C4-2B (cell line): ENCODE results near the gene ITPR2.
"Not testable (repeated sequence)": the region's sequence is repeated elsewhere in the genome, so short reads cannot be mapped to it uniquely, and the experiment has no call there.

Experiments
- H3K27ac ChIP-seq: fragments of 450-650 bp; 2 replicates; pipeline ENCODE4 v1.5.1; 2017
- CTCF ChIP-seq: fragments of 450-650 bp; conservative IDR thresholded peaks from 2 replicates; pipeline ENCODE4 v1.5.1; 2017; ENCODE audit warnings: mild to moderate bottlenecking
- ZFX ChIP-seq: fragments of 450-650 bp; IDR thresholded peaks from 2 replicates; pipeline ENCODE4 v1.6.1; 2017

Gene ITPR2

GRCh38 chr12:26798023-26798422 is 35.0 kb downstream of the ITPR2 start:
- no peak for TF ChIP-seq ZFX
- no peak for TF ChIP-seq CTCF
- H3K27ac ChIP-seq = no peak overlapping the region

GRCh38 chr12:26795910-26796309 is 37.1 kb downstream of the ITPR2 start:
- no peak overlapping the region; the same call in 1 of the 2 replicates for H3K27ac ChIP-seq

GRCh38 chr12:26791301-26791791 is 41.6 kb downstream of the ITPR2 start:
- no peak for TF ChIP-seq ZFX
- no peak for TF ChIP-seq CTCF
- H3K27ac ChIP-seq = no peak overlapping the region

More at GRCh38 chr12:26795910-26796309, 37.1 kb downstream of the ITPR2 start:
- no peak for TF ChIP-seq CTCF
- TF ChIP-seq ZFX = no peak

- H3K27ac ChIP-seq = no peak overlapping the region
- TF ChIP-seq ZFX = no peak
- no peak for TF ChIP-seq CTCF
Measured at GRCh38 chr12:26790645-26790994, 42.4 kb downstream of the ITPR2 start.

- H3K27ac ChIP-seq = no peak overlapping the region
- TF ChIP-seq CTCF = no peak
- TF ChIP-seq ZFX = no peak
Measured at GRCh38 chr12:26789731-26790644, 43.0 kb downstream of the ITPR2 start.

GRCh38 chr12:26786865-26787514 is 46.0 kb downstream of the ITPR2 start:
- no peak for TF ChIP-seq CTCF
- TF ChIP-seq ZFX = no peak
- H3K27ac ChIP-seq = no peak overlapping the region

- TF ChIP-seq ZFX (no peak), CTCF (no peak)
- no peak overlapping the region for H3K27ac ChIP-seq
Measured at GRCh38 chr12:26786491-26786864, 46.5 kb downstream of the ITPR2 start.

GRCh38 chr12:26783816-26784379 is 49.1 kb downstream of the ITPR2 start:
- H3K27ac ChIP-seq = not testable (repeated sequence)
